IPS DF 4.7 (cell line): ENCODE measurements around the gene GNPDA1.

Experiments used
- DNase-seq: peaks from one replicate; pipeline ENCODE4 v3.0.0-alpha.2; 2013; ENCODE audit warnings: low spot score; ENCODE audit errors: extremely low read depth

GNPDA1 gene

DNA sequence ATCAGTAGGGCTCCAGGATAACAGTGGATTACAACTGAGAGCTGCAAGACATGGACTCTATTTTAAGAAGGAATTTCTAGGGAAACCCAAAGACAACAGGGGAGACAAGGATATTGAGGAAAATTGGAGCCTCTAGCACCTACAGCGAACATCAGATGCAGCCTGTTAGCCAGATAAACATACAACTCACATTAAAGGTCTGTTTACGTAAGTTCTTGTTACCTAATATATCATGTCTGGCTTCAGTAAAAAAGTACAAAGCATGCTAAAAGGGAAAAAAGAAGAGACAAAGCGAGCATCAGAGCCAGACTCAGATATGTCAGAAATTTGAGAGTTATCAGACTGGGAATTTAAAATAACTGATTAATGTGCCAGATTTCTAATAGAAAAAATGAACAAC is 17.2 kb downstream of the GNPDA1 start:
- no peak for DNase-seq

DNA sequence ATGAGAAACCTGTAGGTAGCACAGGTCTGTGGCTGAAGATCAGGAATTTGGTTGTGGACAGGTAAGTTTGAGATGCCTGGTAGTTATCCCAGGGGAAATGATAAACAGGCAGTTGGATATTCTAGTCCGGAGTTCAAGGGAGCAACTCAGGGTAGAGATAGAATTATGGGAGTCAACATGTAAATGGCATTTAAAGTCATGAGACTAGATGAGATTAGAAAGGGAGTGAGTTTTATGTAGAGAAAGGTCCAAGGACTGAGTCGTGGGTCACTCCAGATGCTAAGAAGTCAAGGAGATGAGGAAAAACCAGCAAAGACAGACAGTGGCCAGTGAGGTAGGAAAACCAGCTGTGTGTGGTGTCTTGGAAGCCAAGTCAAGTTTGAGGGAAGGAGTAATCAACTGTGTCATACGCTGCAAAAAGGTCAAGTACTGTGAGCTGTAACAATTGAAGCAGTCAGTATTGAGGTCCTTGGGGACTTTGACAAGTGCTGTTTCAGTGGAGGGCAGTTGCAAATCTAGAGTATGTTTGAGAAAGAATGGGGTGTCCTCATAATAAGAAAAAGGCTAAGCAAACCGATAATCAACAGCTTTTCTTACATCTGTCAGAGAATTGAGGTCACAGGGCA is 18.2 kb downstream of the GNPDA1 start:
- no peak for DNase-seq

DNA sequence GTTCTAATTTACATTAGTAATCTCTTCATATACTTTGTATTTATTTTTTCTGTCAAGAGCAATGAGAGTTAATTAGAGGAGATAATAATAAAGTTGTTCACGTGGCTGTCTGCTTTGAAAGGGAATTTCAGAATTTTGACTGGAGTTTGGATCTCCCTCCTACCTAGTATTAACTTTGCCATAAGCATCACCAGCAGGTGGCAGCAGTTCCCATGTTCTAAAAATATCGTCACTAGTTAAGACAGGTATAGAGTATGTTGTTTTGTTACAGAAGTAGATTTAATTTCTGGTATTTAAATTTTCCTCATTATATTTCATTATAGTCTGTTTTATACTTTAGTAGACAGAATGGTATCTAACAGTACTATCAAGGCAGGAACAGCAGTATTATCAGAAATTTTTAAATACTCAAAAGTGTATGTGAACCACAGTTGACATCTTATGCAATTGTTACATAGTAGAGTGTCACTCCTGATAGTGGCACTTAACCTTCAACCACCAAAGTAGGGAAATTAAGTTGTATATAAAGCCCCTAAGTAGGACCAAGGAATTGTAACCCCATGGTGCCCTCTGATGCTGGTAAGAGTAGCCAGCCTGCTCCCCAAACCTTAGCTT is 20.4 kb downstream of the GNPDA1 start:
- DNase-seq = no peak

DNA sequence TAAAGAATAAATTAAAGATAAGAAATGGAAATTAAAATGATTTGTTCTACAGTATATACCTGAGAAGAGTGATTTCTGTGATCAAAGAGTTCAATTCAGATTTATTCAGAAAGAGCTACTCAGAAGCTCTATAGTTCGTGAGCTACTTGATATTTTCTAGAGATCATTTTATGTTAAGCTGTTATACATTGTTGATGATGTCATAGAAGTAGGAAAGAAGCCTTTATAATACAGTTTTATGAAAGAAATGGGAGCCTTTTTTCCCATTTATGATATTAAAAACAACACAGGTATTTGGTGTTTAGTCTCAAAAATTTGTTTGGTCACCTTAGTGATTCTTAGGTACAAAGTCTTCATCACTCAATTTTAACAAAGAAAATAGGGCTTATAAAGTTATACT is 23.1 kb downstream of the GNPDA1 start:
- DNase-seq = no peak

GRCh38 chr5:141986072-141986471 is 26.8 kb downstream of the GNPDA1 start:
- no peak for DNase-seq

GRCh38 chr5:141982626-141983025 is 30.2 kb downstream of the GNPDA1 start:
- DNase-seq = no peak

GRCh38 chr5:141978389-141978788 is 34.4 kb downstream of the GNPDA1 start:
- DNase-seq = no peak

- DNase-seq = no peak
These were observed 36.7 kb downstream of the GNPDA1 start for GRCh38 chr5:141976176-141976575.

DNA sequence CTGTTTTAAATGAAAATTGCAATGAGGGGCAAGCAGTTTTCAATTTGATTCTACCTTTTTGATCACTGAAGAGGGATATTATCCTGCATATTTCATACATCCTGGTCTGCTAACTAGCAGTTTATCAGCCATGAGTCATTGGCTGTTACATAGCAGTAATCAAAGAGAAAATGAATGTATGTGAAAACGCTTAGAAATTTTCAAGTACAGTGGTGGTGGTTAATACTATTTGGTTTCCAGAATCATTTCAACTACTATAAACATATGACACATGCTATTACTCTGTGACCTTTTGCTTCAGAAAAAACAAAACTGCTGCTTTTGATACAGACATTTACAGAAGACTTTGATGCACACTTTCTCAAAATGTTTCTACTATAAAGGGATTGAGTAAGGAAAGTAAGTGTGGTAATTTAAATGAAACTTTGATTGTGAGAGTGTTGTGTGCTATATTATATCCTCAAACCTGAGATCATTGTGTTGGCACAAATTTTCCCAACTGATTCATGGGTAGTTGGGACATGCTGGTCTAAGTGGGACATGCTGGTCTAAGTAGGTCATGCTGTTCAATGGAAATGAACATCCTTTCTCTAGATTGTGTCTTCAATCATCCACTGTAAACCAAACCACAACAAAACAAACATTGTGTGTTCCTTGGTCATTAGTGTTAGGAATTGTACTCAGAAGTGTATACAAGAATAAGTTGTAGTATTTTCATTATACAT is 38.8 kb downstream of the GNPDA1 start:
- no peak for DNase-seq

DNA sequence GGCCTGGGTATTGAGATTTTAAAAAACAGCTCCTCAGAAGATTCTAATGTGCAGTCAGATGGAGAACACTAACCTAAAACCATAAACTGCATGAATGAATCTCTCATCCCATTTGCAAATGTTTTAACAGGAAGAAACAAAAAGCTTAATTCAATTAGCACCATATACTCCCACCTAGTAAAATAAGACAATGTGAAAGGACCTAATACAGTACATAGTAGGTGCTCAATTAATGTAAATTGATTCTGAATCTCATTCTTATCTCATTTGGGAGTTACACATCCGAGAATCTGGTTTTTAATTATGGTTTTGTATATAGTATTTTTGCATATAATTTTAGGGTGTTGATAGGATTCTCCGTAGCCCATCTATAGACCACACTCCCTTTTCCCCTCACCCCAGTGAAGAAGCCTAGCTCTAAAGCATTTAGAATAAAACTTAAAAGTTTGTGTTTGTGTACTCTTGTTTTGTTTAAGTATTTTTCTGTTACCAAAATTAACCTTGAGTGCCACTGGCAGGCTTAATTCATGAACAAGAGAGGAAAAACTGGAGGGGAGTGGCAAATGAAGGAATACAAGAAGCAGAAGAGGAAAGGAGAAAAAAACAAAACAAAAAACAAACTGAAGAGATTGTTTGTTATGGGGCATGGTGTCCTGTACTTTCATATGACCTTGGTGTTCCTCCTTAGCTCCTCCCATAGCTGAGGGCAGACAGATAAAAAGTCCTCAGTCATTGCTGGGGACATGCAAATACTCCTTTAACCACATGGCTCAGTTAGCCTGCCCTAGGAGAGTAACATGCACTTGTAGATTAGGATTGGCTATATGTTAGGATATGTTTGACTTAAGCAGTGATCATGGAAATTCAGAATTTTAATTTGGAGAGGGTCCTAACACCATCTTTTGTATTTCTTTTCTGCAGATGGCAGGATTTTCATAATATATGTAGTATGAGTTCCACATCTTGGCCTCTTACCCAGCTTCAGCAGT is 42.8 kb downstream of the GNPDA1 start:
- no peak for DNase-seq

DNA sequence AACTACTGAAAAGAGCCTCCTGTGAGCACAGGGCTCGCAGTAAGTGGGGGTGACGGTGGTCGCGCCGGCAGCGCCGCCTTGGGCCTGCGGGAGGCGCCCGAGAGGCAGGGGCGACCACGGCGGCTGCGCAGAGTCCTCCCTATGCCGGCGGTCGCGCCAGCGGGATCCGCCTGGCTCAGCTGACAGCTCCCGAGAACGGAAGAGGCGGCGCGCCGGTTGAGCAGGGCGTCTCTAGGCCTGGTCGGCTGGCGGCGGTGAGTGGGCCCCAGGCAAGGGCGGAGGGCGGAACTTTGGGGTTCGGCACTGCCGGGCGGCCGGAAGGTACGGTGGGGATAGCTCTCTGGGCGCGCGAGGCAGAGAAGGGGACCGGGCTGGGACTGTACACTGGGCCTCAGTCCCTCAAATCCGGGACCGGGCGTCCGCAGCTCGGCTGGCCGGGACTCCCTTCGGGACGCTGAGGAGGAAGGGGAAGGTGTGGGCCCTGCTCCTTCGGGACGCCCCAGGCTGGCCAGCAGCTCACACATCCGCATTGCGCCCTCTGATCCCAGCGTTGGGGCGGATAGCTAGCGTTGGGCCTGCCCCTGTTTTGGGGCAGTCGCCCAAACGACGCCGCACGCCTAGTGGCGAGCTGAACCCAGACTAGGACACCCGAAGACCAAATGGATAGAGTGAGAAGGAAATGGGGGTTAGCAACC is 43.8 kb downstream of the GNPDA1 start, which contains the start of gene RNF14:
RNF14 (plus strand) TSS at position 192 of the 695 bp plus-strand sequence. CDS start 4,484 bp downstream, outside the sequence.
- DNase-seq = no peak

GRCh38 chr5:141966963-141967333 is 45.9 kb downstream of the GNPDA1 start:
- no peak for DNase-seq

- no peak for DNase-seq
These were observed 46.4 kb downstream of the GNPDA1 start for GRCh38 chr5:141966275-141966962.

GRCh38 chr5:141965071-141965470 is 47.8 kb downstream of the GNPDA1 start:
- DNase-seq = no peak

DNA sequence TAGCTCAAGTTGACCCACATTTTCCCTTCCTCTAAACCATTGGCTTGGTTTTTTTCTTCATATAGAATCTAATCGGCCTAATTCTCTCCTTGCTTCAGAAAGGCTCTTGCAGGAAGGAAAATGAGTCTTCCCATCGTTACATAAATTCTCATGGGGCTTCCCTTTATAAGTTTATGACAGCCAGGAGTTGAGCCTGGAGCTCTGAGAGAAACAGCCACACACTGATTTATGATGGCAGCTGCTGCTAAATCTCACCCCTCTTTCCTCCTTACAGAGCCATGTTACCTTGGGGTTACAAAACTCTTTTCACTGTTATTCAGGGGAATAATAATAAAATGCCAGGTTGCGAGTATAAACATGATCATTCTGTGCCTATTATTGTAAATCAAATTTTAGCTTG is 49.1 kb downstream of the GNPDA1 start:
- DNase-seq = no peak

DNA sequence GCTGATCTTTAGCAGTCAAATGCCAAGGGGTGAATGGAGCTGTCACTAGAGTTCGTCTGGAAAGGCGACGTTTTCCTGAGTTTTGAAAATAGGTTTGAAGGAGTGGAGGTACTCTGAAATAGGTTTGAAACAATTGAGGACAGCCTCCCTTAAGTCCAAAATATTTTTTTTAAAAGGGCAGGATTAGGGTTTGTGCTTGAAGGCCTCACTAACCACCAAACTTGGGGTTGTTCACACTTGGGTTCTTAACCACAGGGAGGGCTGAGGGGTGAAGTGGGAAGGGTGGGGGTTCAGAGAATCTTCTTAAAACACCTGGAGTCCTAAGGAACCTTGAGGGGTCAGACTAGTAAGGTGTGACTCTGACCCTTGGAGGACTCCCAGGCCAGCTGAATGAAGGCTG is 51.4 kb downstream of the GNPDA1 start:
- DNase-seq = no peak

GRCh38 chr5:141960449-141961323 is 52.1 kb downstream of the GNPDA1 start:
- DNase-seq = no peak

GRCh38 chr5:141960018-141960417 is 52.8 kb downstream of the GNPDA1 start:
- no peak for DNase-seq

DNA sequence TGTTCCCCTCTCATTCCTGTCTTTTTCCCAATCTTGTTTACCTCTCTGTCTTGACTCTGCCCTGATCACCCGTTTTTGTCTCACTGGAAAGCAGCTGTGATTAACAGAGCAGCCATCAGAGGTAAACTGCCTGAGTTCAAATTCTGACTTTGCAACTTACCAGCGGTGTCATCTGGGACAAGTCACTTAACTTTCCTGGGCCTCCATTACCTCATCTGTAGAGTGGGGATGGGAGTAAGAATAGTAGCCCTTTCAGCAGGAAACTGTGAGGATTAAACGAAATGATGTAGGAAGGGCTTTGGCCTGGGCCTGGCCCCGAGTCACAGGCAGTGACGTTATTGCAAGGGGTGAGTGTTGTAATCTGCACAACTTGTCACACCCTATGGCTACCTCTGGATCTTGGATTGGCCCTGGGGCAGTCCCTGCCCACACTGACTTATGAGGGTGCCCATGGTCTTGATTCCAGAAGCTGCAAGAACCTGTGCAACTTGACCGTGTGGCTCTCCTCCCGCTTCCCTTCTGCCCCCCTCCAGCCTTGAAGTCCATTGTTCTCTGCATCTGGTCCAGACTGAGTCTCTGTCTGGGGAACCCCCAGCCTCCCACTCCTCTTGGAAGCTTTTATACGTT is 54.2 kb downstream of the GNPDA1 start:
- DNase-seq = no peak
